Neural progenitor cell (in vitro differentiated cells): Measurements from ENCODE around the gene SCUBE3. TPM values are rescaled to one million over a fixed set of nuclear protein-coding genes. Genes with fewer than 3 reads are reported as not detected.

ENCODE experiments used
- DNase-seq: peaks from one replicate; pipeline ENCODE4 v3.0.0-alpha.2; 2016; ENCODE audit warnings: low spot score
- H2AFZ ChIP-seq: fragments of 200-600 bp; sonication (generic); replicated peaks from 2 replicates; pipeline ENCODE4 v1.6.1; 2016; ENCODE audit warnings: antibody characterized with exemption
- H3F3A ChIP-seq: fragments of 200-600 bp; sonication (generic); 2 replicates; pipeline ENCODE4 v1.6.1; 2016; ENCODE audit warnings: antibody characterized with exemption, low read depth
- H3K27ac ChIP-seq: fragments of 200-600 bp; sonication (generic); 2 replicates; pipeline ENCODE4 v1.5.1; 2016; ENCODE audit warnings: mild to moderate bottlenecking
- H3K27me3 ChIP-seq: fragments of 200-600 bp; sonication (generic); 2 replicates; pipeline ENCODE4 v1.6.1; 2016; ENCODE audit warnings: mild to moderate bottlenecking, moderate library complexity
- H3K36me3 ChIP-seq: fragments of 200-600 bp; sonication (generic); 2 replicates; pipeline ENCODE4 v1.5.1; 2016
- H3K4me1 ChIP-seq: fragments of 200-600 bp; sonication (generic); 2 replicates; pipeline ENCODE4 v1.6.1; 2016; ENCODE audit warnings: mixed run types
- H3K4me2 ChIP-seq: fragments of 200-600 bp; sonication (generic); 2 replicates; pipeline ENCODE4 v1.6.1; 2016
- H3K4me3 ChIP-seq: fragments of 200-600 bp; sonication (generic); 2 replicates; pipeline ENCODE4 v1.5.1; 2016
- H3K79me2 ChIP-seq: fragments of 200-600 bp; sonication (generic); 2 replicates; pipeline ENCODE4 v1.6.1; 2016; ENCODE audit warnings: low read depth
- H3K9ac ChIP-seq: fragments of 200-600 bp; sonication (generic); 2 replicates; pipeline ENCODE4 v1.6.1; 2016
- H3K9me3 ChIP-seq: fragments of 200-600 bp; sonication (generic); 2 replicates; pipeline ENCODE4 v1.5.1; 2016; ENCODE audit warnings: low read depth
- H4K20me1 ChIP-seq: fragments of 200-600 bp; sonication (generic); 2 replicates; pipeline ENCODE4 v1.6.1; 2016; ENCODE audit warnings: low read depth
- H3K27ac Mint-ChIP-seq: 3 replicates; pipeline ENCODE4 v1.8.0; 2021; ENCODE audit warnings: mixed read lengths
- H3K27me3 Mint-ChIP-seq: 2 replicates; pipeline ENCODE4 v1.8.0; 2022; ENCODE audit warnings: low read depth, mild to moderate bottlenecking, inconsistent platforms, moderate library complexity, mixed read lengths; ENCODE audit not compliant: insufficient read depth
- H3K36me3 Mint-ChIP-seq: 3 replicates; pipeline ENCODE4 v1.8.0; 2021; ENCODE audit warnings: mixed read lengths
- H3K4me1 Mint-ChIP-seq: 3 replicates; pipeline ENCODE4 v1.8.0; 2021; ENCODE audit warnings: mixed read lengths
- H3K4me3 Mint-ChIP-seq: 3 replicates; pipeline ENCODE4 v1.8.0; 2021; ENCODE audit warnings: mild to moderate bottlenecking, moderate library complexity, mixed read lengths
- H3K9me3 Mint-ChIP-seq: 3 replicates; pipeline ENCODE4 v1.8.0; 2020; ENCODE audit warnings: mixed read lengths
- CTCF ChIP-seq: fragments of 200-600 bp; sonication (generic); IDR thresholded peaks from 2 replicates; pipeline ENCODE4 v1.5.1; 2017; ENCODE audit warnings: antibody characterized with exemption, mild to moderate bottlenecking
- EZH2 ChIP-seq: fragments of 200-600 bp; sonication (generic); IDR thresholded peaks from 2 replicates; pipeline ENCODE4 v1.6.1; 2017; ENCODE audit warnings: antibody characterized with exemption, mild to moderate bottlenecking, moderate library complexity
- EZH2phosphoT487 ChIP-seq: fragments of 200-600 bp; sonication (generic); IDR thresholded peaks from 2 replicates; pipeline ENCODE4 v1.6.1; 2017; ENCODE audit warnings: antibody characterized with exemption
- total RNA-seq: library from RNA; depleted of rRNA; stranded (reverse); fragments of >200 nt; gene quantifications from 2 replicates; pipeline ENCODE4 v1.2.3, GENCODE V29; 2015; ENCODE audit warnings: low replicate concordance

The SCUBE3 gene
- total RNA-seq, 1 donor from 2014 or later: 11.4 TPM

- H3K27ac Mint-ChIP-seq: no peak overlapping the region
- no peaks in the 10 kb centered on the region for H3K4me1 Mint-ChIP-seq
- Histone ChIP-seq H3F3A (peaks cover 1% of the 10 kb centered on the region), H4K20me1 (peaks cover 21% of the 10 kb centered on the region), H3K4me3 (no peak overlapping the region), H3K27me3 (no peaks in the 10 kb centered on the region), H3K79me2 (no peaks in the 10 kb centered on the region), H3K9ac (no peak overlapping the region), H3K9me3 (no peaks in the 10 kb centered on the region), H3K4me1 (peaks cover 3% of the 10 kb centered on the region), H3K4me2 (no peak overlapping the region), H3K27ac (no peak overlapping the region), H2AFZ (no peak overlapping the region), H3K36me3 (no peaks in the 10 kb centered on the region)
- H3K9me3 Mint-ChIP-seq: peaks cover 3% of the 10 kb centered on the region
- H3K27me3 Mint-ChIP-seq: peaks cover 3% of the 10 kb centered on the region
- no peak for DNase-seq
- H3K36me3 Mint-ChIP-seq: peaks cover 53% of the 10 kb centered on the region
- TF ChIP-seq CTCF (no peak), EZH2 (no peak), EZH2phosphoT487 (no peak)
- H3K4me3 Mint-ChIP-seq: no peak overlapping the region
These were observed 17.8 kb downstream of the SCUBE3 start for GRCh38 chr6:35231563-35231962.

- Histone ChIP-seq H3K9ac (no peak overlapping the region), H4K20me1 (peaks cover 46% of the 10 kb centered on the region), H3K27ac (no peak overlapping the region), H2AFZ (no peak overlapping the region), H3K27me3 (no peaks in the 10 kb centered on the region), H3F3A (peaks cover 8% of the 10 kb centered on the region), H3K9me3 (no peaks in the 10 kb centered on the region), H3K4me2 (no peak overlapping the region), H3K79me2 (no peaks in the 10 kb centered on the region), H3K4me1 (peaks cover 26% of the 10 kb centered on the region), H3K4me3 (no peak overlapping the region), H3K36me3 (no peaks in the 10 kb centered on the region)
- TF ChIP-seq EZH2 (no peak), EZH2phosphoT487 (no peak), CTCF (no peak)
- H3K36me3 Mint-ChIP-seq: peaks cover 55% of the 10 kb centered on the region
- peaks cover 3% of the 10 kb centered on the region for H3K9me3 Mint-ChIP-seq
- no peak overlapping the region for H3K4me3 Mint-ChIP-seq
- peaks cover 3% of the 10 kb centered on the region for H3K27me3 Mint-ChIP-seq
- H3K4me1 Mint-ChIP-seq: peaks cover 26% of the 10 kb centered on the region
- no peak overlapping the region for H3K27ac Mint-ChIP-seq
- DNase-seq: no peak
These were observed 21.1 kb downstream of the SCUBE3 start for GRCh38 chr6:35234901-35235300.

- Histone ChIP-seq H3K9ac (no peak overlapping the region), H3K9me3 (no peaks in the 10 kb centered on the region), H3K4me3 (no peak overlapping the region), H3K79me2 (no peaks in the 10 kb centered on the region), H4K20me1 (peaks cover 58% of the 10 kb centered on the region), H3K36me3 (no peaks in the 10 kb centered on the region), H3F3A (peaks cover 8% of the 10 kb centered on the region), H3K27ac (no peak overlapping the region), H3K27me3 (no peaks in the 10 kb centered on the region), H3K4me2 (no peak overlapping the region), H3K4me1 (peaks cover 26% of the 10 kb centered on the region), H2AFZ (no peak overlapping the region)
- H3K4me1 Mint-ChIP-seq: peaks cover 31% of the 10 kb centered on the region
- TF ChIP-seq CTCF (no peak), EZH2phosphoT487 (no peak), EZH2 (no peak)
- H3K27me3 Mint-ChIP-seq: peaks cover 3% of the 10 kb centered on the region
- no peak overlapping the region for H3K4me3 Mint-ChIP-seq
- H3K27ac Mint-ChIP-seq: no peak overlapping the region
- DNase-seq: no peak
- H3K36me3 Mint-ChIP-seq: peaks cover 49% of the 10 kb centered on the region
- peaks cover 3% of the 10 kb centered on the region for H3K9me3 Mint-ChIP-seq
These were observed 22.5 kb downstream of the SCUBE3 start for GRCh38 chr6:35236223-35236622.
